Measurements from ENCODE around the gene COMMD6. TPM values are rescaled to one million over a fixed set of nuclear protein-coding genes. Genes with fewer than 3 reads are reported as not detected.

The COMMD6 gene
- total and polyA plus RNA-seq, 2 donors (not counting 1 experiment from before 2014, with no cell fraction given) = 78.0 to 153 TPM

GRCh38 chr13:75554464-75554863, 16.8 kb upstream of the COMMD6 start:
- intact Hi-C loops (cut with micrococcal nuclease) = no loop called here
- Histone ChIP-seq H3K9me3 (ENCODE audit: control extremely low read depth in 1 of 3, control insufficient read depth in 2 of 3, insufficient read depth in 1 of 3, low read length in 2 of 3) (no peaks in the 10 kb centered on the region), H3K27ac (ENCODE audit: low read length in 2 of 2) (no peak overlapping the region), H2AFZ (ENCODE audit: insufficient read depth, low read depth, low read length, poor library complexity, severe bottlenecking) (no peak overlapping the region), H3K36me3 (replicated peaks in 1 of 2; ENCODE audit: control extremely low read depth in 1 of 2, control insufficient read depth in 1 of 2, extremely low read depth in 1 of 2, insufficient read depth in 2 of 2, low read length in 1 of 2) (peaks cover 0 to 8% of the 10 kb centered on the region in 2 experiments), H3K9ac (ENCODE audit: low read length) (no peak overlapping the region), H4K20me1 (ENCODE audit: control insufficient read depth, insufficient read depth, low read length, poor library complexity, severe bottlenecking) (no peaks in the 10 kb centered on the region), H3K4me1 (ENCODE audit: control insufficient read depth in 2 of 2, insufficient read depth in 2 of 2, low read length in 2 of 2) (peaks cover 8 to 15% of the 10 kb centered on the region in 2 donors), H3K27me3 (replicated peaks in 1 of 4; ENCODE audit: control extremely low read depth in 1 of 4, control insufficient read depth in 3 of 4, insufficient read depth in 4 of 4, low read length in 3 of 4) (no peaks in the 10 kb centered on the region), H3K79me2 (ENCODE audit: control insufficient read depth, insufficient read depth, low read length) (peaks cover 49% of the 10 kb centered on the region), H3K4me3 (ENCODE audit: control extremely low read depth in 1 of 5, extremely low read depth in 1 of 5, insufficient read depth in 1 of 5, low read depth in 2 of 5, low read length in 4 of 5) (no peak overlapping the region), H3K4me2 (replicated peaks; ENCODE audit: low read depth, low read length, poor library complexity, severe bottlenecking) (no peak overlapping the region)
- Mint-ChIP-seq H3K9me3 (ENCODE audit: insufficient read depth) (no peaks in the 10 kb centered on the region), H3K27ac (no peak overlapping the region), H3K27me3 (no peaks in the 10 kb centered on the region), H3K4me1 (peaks cover 41% of the 10 kb centered on the region), H3K4me3 (no peak overlapping the region)
- no peak for TF ChIP-seq EZH2 (IDR thresholded peaks at IDR 0.05; ENCODE audit: borderline replicate concordance, insufficient read depth, low read depth, low read length, poor library complexity, severe bottlenecking)
- TF ChIP-seq, protein P1, sequence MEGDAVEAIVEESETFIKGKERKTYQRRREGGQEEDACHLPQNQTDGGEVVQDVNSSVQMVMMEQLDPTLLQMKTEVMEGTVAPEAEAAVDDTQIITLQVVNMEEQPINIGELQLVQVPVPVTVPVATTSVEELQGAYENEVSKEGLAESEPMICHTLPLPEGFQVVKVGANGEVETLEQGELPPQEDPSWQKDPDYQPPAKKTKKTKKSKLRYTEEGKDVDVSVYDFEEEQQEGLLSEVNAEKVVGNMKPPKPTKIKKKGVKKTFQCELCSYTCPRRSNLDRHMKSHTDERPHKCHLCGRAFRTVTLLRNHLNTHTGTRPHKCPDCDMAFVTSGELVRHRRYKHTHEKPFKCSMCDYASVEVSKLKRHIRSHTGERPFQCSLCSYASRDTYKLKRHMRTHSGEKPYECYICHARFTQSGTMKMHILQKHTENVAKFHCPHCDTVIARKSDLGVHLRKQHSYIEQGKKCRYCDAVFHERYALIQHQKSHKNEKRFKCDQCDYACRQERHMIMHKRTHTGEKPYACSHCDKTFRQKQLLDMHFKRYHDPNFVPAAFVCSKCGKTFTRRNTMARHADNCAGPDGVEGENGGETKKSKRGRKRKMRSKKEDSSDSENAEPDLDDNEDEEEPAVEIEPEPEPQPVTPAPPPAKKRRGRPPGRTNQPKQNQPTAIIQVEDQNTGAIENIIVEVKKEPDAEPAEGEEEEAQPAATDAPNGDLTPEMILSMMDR (IDR thresholded peaks at IDR 0.05) = no peak
- no peak for ATAC-seq (ENCODE audit: low read depth)
- WGBS (ENCODE audit: insufficient coverage) = 100% methylated on average over 1 of the region's 1 CpG
- CTCF ChIA-PET = no interaction called here
- DNase-seq = no peak
- POLR2A ChIA-PET = no interaction called here

GRCh38 chr13:75550159-75550567, 12.5 kb upstream of the COMMD6 start:
- H2AFZ ChIP-seq (ENCODE audit: insufficient read depth, low read depth, low read length, poor library complexity, severe bottlenecking) = peak overlapping the region; percentile 96
- peaks cover 14 to 15% of the 10 kb centered on the region in 2 donors for H3K4me1 ChIP-seq (ENCODE audit: control insufficient read depth in 2 of 2, insufficient read depth in 2 of 2, low read length in 2 of 2)
- H3K79me2 ChIP-seq (ENCODE audit: control insufficient read depth, insufficient read depth, low read length) = peaks cover 39% of the 10 kb centered on the region
- WGBS (ENCODE audit: insufficient coverage) = 0% methylated on average over 6 of the region's 10 CpGs
- Mint-ChIP-seq H3K27me3 (no peaks in the 10 kb centered on the region), H3K4me1 (peaks cover 35% of the 10 kb centered on the region), H3K27ac (peak overlapping the region; percentile 99), H3K9me3 (ENCODE audit: insufficient read depth) (no peaks in the 10 kb centered on the region), H3K4me3 (peak overlapping the region; percentile 95)
- no peaks in the 10 kb centered on the region for H3K27me3 ChIP-seq (replicated peaks in 1 of 4; ENCODE audit: control extremely low read depth in 1 of 4, control insufficient read depth in 3 of 4, insufficient read depth in 4 of 4, low read length in 3 of 4)
- TF ChIP-seq, protein P1 (IDR thresholded peaks at IDR 0.05) = no peak
- no peak for TF ChIP-seq EZH2 (IDR thresholded peaks at IDR 0.05; ENCODE audit: borderline replicate concordance, insufficient read depth, low read depth, low read length, poor library complexity, severe bottlenecking)
- DNase-seq (no peak), ATAC-seq (ENCODE audit: low read depth) (no peak)
- H4K20me1 ChIP-seq (ENCODE audit: control insufficient read depth, insufficient read depth, low read length, poor library complexity, severe bottlenecking) = no peaks in the 10 kb centered on the region
- POLR2A ChIA-PET = interaction anchor here (0.8 to 1.1 kb wide), 2 partner anchors 13 to 172 kb away, joined by 3 read pairs; partner anchors contain the start of gene COMMD6
- peak overlapping the region; percentile 86 for H3K9ac ChIP-seq (ENCODE audit: low read length)
- CTCF ChIA-PET = interaction anchor here (0.7 to 2.5 kb wide), 8 partner anchors 8 to 184 kb away, joined by 3 to 13 read pairs (median 4); partner anchors contain the start of genes COMMD6 and TBC1D4
- no peaks in the 10 kb centered on the region for H3K9me3 ChIP-seq (ENCODE audit: control extremely low read depth in 1 of 3, control insufficient read depth in 2 of 3, insufficient read depth in 1 of 3, low read length in 2 of 3)
- H3K4me2 ChIP-seq (replicated peaks; ENCODE audit: low read depth, low read length, poor library complexity, severe bottlenecking) = peak overlapping the region; percentile 92
- H3K27ac ChIP-seq (ENCODE audit: low read length in 2 of 2) = peak overlapping the region; percentile 81 to 92
- intact Hi-C loops (cut with micrococcal nuclease) = no loop called here
- peak overlapping the region; percentile 67 to 96 (median 93) for H3K4me3 ChIP-seq (ENCODE audit: control extremely low read depth in 1 of 5, extremely low read depth in 1 of 5, insufficient read depth in 1 of 5, low read depth in 2 of 5, low read length in 4 of 5)
- H3K36me3 ChIP-seq (replicated peaks in 1 of 2; ENCODE audit: control extremely low read depth in 1 of 2, control insufficient read depth in 1 of 2, extremely low read depth in 1 of 2, insufficient read depth in 2 of 2, low read length in 1 of 2) = peaks cover 0 to 5% of the 10 kb centered on the region in 2 experiments

All from B cell (primary cell).